HG03139 (cell line): ENCODE results near the gene HNRNPLL.
A peak's percentile ranks its signal among the peaks of the same experiment; 100 is the strongest.
"Not testable (repeated sequence)": the region's sequence is repeated elsewhere in the genome, so short reads cannot be mapped to it uniquely, and the experiment has no call there.

Experiments
- ATAC-seq: cut with Tn5 transposase; IDR thresholded peaks from one replicate; pipeline ENCODE4 v1.9.1; 2021; ENCODE audit not compliant: unreplicated experiment

The HNRNPLL gene

GRCh38 chr2:38620282-38620977, 17.7 kb upstream of the HNRNPLL start:
- no peak for ATAC-seq

GRCh38 chr2:38619458-38620164, 16.9 kb upstream of the HNRNPLL start:
- ATAC-seq: no peak

- ATAC-seq: no peak
These were observed 14.6 kb upstream of the HNRNPLL start for GRCh38 chr2:38617301-38617700.

- no peak for ATAC-seq
These were observed 12.5 kb upstream of the HNRNPLL start for GRCh38 chr2:38615237-38615636.

- ATAC-seq: no peak
These were observed 11.1 kb upstream of the HNRNPLL start for GRCh38 chr2:38613849-38614213.

- no peak for ATAC-seq
These were observed 10.6 kb upstream of the HNRNPLL start for GRCh38 chr2:38613126-38613848.

GRCh38 chr2:38610851-38611801, 8.4 kb upstream of the HNRNPLL start:
- peak; percentile 47 for ATAC-seq

GRCh38 chr2:38609246-38609645, 6.5 kb upstream of the HNRNPLL start:
- ATAC-seq: not testable (repeated sequence)

GRCh38 chr2:38608755-38609154, 6.0 kb upstream of the HNRNPLL start:
- ATAC-seq: no peak

- ATAC-seq: no peak
These were observed 2.6 kb upstream of the HNRNPLL start for GRCh38 chr2:38605298-38605830.

GRCh38 chr2:38603402-38604290, 918 bp upstream of the HNRNPLL start:
- no peak for ATAC-seq

GRCh38 chr2:38602136-38602731, 494 bp downstream of the HNRNPLL start:
- ATAC-seq: peak; percentile 10

GRCh38 chr2:38601463-38602135, 1.1 kb downstream of the HNRNPLL start:
- ATAC-seq: no peak

GRCh38 chr2:38600921-38601455, 1.7 kb downstream of the HNRNPLL start:
- no peak for ATAC-seq

- no peak for ATAC-seq
These were observed 2.4 kb downstream of the HNRNPLL start for GRCh38 chr2:38600242-38600891.

GRCh38 chr2:38599706-38600105, 3.0 kb downstream of the HNRNPLL start:
- no peak for ATAC-seq

GRCh38 chr2:38598991-38599295, 3.8 kb downstream of the HNRNPLL start:
- ATAC-seq: no peak
